ENCODE measurements around the gene FOXK1. TPM values are rescaled to one million over a fixed set of nuclear protein-coding genes. Genes with fewer than 3 reads are reported as not detected.

Gene FOXK1
- total RNA-seq, 1 donor from 2014 or later = 53.6 TPM

GRCh38 chr7:4748231-4748681 is 66.2 kb downstream of the FOXK1 start:
- H3K4me3 ChIP-seq (ENCODE audit: insufficient read depth, low read depth, low read length) = no peak overlapping the region
- Mint-ChIP-seq H3K27me3 (ENCODE audit: low read depth, unreplicated experiment) (no peaks in the 10 kb centered on the region), H3K9me3 (ENCODE audit: unreplicated experiment) (no peaks in the 10 kb centered on the region), H3K36me3 (ENCODE audit: low read depth, unreplicated experiment) (peaks cover 32% of the 10 kb centered on the region), H3K4me3 (ENCODE audit: unreplicated experiment) (no peak overlapping the region), H3K27ac (ENCODE audit: unreplicated experiment) (peak overlapping the region; percentile 66), H3K4me1 (ENCODE audit: low read depth, unreplicated experiment) (peaks cover 36% of the 10 kb centered on the region)
- H3K79me2 ChIP-seq (ENCODE audit: insufficient read depth, low read length) = peaks cover 57% of the 10 kb centered on the region
- FAIRE-seq (no peak), DNase-seq (ENCODE audit: low read depth) (no peak)
- peaks cover 22% of the 10 kb centered on the region for H4K20me1 ChIP-seq (ENCODE audit: insufficient read depth, low read length)
- TF ChIP-seq EZH2 (IDR thresholded peaks at IDR 0.05; ENCODE audit: insufficient read depth, low read length) (no peak), CTCF (IDR thresholded peaks at IDR 0.05; ENCODE audit: insufficient read depth, low read depth, low read length) (no peak)
- H3K9ac ChIP-seq (ENCODE audit: low read length) = no peak overlapping the region
- peaks cover 31% of the 10 kb centered on the region for H3K4me1 ChIP-seq (ENCODE audit: insufficient read depth, low read length)
- H3K36me3 ChIP-seq (ENCODE audit: insufficient read depth, low read length) = no peaks in the 10 kb centered on the region
- no peak overlapping the region for H3K4me2 ChIP-seq (ENCODE audit: low read length)
- H3K27me3 ChIP-seq (ENCODE audit: insufficient read depth, low read length) = no peaks in the 10 kb centered on the region
- no peaks in the 10 kb centered on the region for H3K9me3 ChIP-seq (ENCODE audit: insufficient read depth, low read depth, low read length)
- peak overlapping the region; percentile 17 for H3K27ac ChIP-seq (ENCODE audit: low read depth, low read length)
- H2AFZ ChIP-seq (ENCODE audit: low read depth, low read length) = no peak overlapping the region

GRCh38 chr7:4749363-4749762 is 67.3 kb downstream of the FOXK1 start:
- Histone ChIP-seq H3K9me3 (ENCODE audit: insufficient read depth, low read depth, low read length) (no peaks in the 10 kb centered on the region), H3K4me3 (ENCODE audit: insufficient read depth, low read depth, low read length) (no peak overlapping the region), H2AFZ (ENCODE audit: low read depth, low read length) (no peak overlapping the region), H3K79me2 (ENCODE audit: insufficient read depth, low read length) (peaks cover 68% of the 10 kb centered on the region), H3K27me3 (ENCODE audit: insufficient read depth, low read length) (no peaks in the 10 kb centered on the region), H3K36me3 (ENCODE audit: insufficient read depth, low read length) (no peaks in the 10 kb centered on the region), H3K4me2 (ENCODE audit: low read length) (no peak overlapping the region), H3K4me1 (ENCODE audit: insufficient read depth, low read length) (peaks cover 21% of the 10 kb centered on the region), H3K27ac (ENCODE audit: low read depth, low read length) (no peak overlapping the region), H4K20me1 (ENCODE audit: insufficient read depth, low read length) (peaks cover 33% of the 10 kb centered on the region), H3K9ac (ENCODE audit: low read length) (no peak overlapping the region)
- Mint-ChIP-seq H3K9me3 (ENCODE audit: unreplicated experiment) (no peaks in the 10 kb centered on the region), H3K27ac (ENCODE audit: unreplicated experiment) (no peak overlapping the region), H3K4me1 (ENCODE audit: low read depth, unreplicated experiment) (peaks cover 29% of the 10 kb centered on the region), H3K4me3 (ENCODE audit: unreplicated experiment) (no peak overlapping the region), H3K36me3 (ENCODE audit: low read depth, unreplicated experiment) (peaks cover 29% of the 10 kb centered on the region), H3K27me3 (ENCODE audit: low read depth, unreplicated experiment) (no peaks in the 10 kb centered on the region)
- TF ChIP-seq EZH2 (IDR thresholded peaks at IDR 0.05; ENCODE audit: insufficient read depth, low read length) (no peak), CTCF (IDR thresholded peaks at IDR 0.05; ENCODE audit: insufficient read depth, low read depth, low read length) (no peak)
- DNase-seq (ENCODE audit: low read depth) = no peak
- FAIRE-seq = no peak

- no peaks in the 10 kb centered on the region for H3K9me3 Mint-ChIP-seq (ENCODE audit: unreplicated experiment)
- H3K27ac ChIP-seq (ENCODE audit: low read depth, low read length) = no peak overlapping the region
- H3K9ac ChIP-seq (ENCODE audit: low read length) = no peak overlapping the region
- H3K4me1 ChIP-seq (ENCODE audit: insufficient read depth, low read length) = peaks cover 16% of the 10 kb centered on the region
- H4K20me1 ChIP-seq (ENCODE audit: insufficient read depth, low read length) = peaks cover 33% of the 10 kb centered on the region
- no peak overlapping the region for H3K27ac Mint-ChIP-seq (ENCODE audit: unreplicated experiment)
- no peak overlapping the region for H2AFZ ChIP-seq (ENCODE audit: low read depth, low read length)
- H3K4me3 Mint-ChIP-seq (ENCODE audit: unreplicated experiment) = no peak overlapping the region
- peaks cover 71% of the 10 kb centered on the region for H3K79me2 ChIP-seq (ENCODE audit: insufficient read depth, low read length)
- FAIRE-seq (no peak), DNase-seq (ENCODE audit: low read depth) (no peak)
- TF ChIP-seq CTCF (IDR thresholded peaks at IDR 0.05; ENCODE audit: insufficient read depth, low read depth, low read length) = no peak
- TF ChIP-seq EZH2 (IDR thresholded peaks at IDR 0.05; ENCODE audit: insufficient read depth, low read length) = no peak
- no peaks in the 10 kb centered on the region for H3K36me3 ChIP-seq (ENCODE audit: insufficient read depth, low read length)
- peaks cover 26% of the 10 kb centered on the region for H3K4me1 Mint-ChIP-seq (ENCODE audit: low read depth, unreplicated experiment)
- H3K4me3 ChIP-seq (ENCODE audit: insufficient read depth, low read depth, low read length) = no peak overlapping the region
- no peaks in the 10 kb centered on the region for H3K27me3 Mint-ChIP-seq (ENCODE audit: low read depth, unreplicated experiment)
- no peaks in the 10 kb centered on the region for H3K27me3 ChIP-seq (ENCODE audit: insufficient read depth, low read length)
- H3K36me3 Mint-ChIP-seq (ENCODE audit: low read depth, unreplicated experiment) = peaks cover 32% of the 10 kb centered on the region
- no peaks in the 10 kb centered on the region for H3K9me3 ChIP-seq (ENCODE audit: insufficient read depth, low read depth, low read length)
- H3K4me2 ChIP-seq (ENCODE audit: low read length) = no peak overlapping the region
Observed at GRCh38 chr7:4749798-4750197, 67.7 kb downstream of the FOXK1 start.
